ENCODE measurements around the gene TYRP1. TPM values are rescaled to one million over a fixed set of nuclear protein-coding genes. Genes with fewer than 3 reads are reported as not detected.

The TYRP1 gene
- total RNA-seq, 2 donors from 2014 or later, result not detected

DNA sequence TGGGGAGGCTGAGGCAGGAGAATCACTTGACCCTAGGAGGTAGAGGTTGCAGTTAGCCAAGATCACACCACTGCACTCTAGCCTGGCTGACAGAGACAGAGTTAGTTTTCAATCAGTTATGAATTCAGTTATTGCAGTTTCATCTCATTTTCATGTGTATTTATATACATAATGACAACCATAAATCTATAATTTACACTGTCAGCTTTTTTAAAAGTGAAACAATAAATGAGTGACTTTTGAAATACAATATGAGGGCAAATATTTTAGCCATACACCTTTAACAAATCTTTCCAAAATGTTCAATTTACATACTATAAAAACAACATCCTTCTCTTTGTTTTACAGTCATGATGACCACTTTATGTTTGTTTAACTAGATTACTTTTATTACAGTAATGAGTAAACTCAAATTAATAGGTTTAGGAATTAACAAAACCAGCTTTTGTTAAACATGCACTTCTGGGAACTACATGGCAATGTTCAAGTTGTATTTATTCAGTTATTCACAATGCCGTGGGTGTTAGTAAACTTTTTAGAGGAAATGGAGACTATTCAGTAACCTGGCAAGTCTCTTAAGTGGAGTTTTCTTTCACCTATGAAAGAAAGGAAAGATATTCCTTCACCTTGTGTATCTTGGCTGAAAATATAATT is 12.7 kb downstream of the TYRP1 start:
- H3K9me3 ChIP-seq, result no peaks in the 10 kb centered on the region
- TF ChIP-seq, protein P1, sequence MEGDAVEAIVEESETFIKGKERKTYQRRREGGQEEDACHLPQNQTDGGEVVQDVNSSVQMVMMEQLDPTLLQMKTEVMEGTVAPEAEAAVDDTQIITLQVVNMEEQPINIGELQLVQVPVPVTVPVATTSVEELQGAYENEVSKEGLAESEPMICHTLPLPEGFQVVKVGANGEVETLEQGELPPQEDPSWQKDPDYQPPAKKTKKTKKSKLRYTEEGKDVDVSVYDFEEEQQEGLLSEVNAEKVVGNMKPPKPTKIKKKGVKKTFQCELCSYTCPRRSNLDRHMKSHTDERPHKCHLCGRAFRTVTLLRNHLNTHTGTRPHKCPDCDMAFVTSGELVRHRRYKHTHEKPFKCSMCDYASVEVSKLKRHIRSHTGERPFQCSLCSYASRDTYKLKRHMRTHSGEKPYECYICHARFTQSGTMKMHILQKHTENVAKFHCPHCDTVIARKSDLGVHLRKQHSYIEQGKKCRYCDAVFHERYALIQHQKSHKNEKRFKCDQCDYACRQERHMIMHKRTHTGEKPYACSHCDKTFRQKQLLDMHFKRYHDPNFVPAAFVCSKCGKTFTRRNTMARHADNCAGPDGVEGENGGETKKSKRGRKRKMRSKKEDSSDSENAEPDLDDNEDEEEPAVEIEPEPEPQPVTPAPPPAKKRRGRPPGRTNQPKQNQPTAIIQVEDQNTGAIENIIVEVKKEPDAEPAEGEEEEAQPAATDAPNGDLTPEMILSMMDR (IDR thresholded peaks at IDR 0.05), result no peak
- TF ChIP-seq POLR2A (IDR thresholded peaks at IDR 0.05), result no peak
- no peaks in the 10 kb centered on the region for H3K27me3 ChIP-seq
- no peak overlapping the region for H3K4me3 ChIP-seq
- no peaks in the 10 kb centered on the region for H3K4me1 ChIP-seq
- no peak for ATAC-seq
- no peak for DNase-seq
- peak overlapping the region in 1 of 4 donors; percentile 16 for H3K27ac ChIP-seq
- WGBS, 2 donors, result 5 to 20% methylated on average over 1 of the region's 1 CpG
- intact Hi-C loops (cut with DNase I), result no loop called here
- no peaks in the 10 kb centered on the region for H3K36me3 ChIP-seq (replicated peaks in 1 of 2; ENCODE audit: insufficient read depth in 1 of 2, low read depth in 2 of 2)

DNA sequence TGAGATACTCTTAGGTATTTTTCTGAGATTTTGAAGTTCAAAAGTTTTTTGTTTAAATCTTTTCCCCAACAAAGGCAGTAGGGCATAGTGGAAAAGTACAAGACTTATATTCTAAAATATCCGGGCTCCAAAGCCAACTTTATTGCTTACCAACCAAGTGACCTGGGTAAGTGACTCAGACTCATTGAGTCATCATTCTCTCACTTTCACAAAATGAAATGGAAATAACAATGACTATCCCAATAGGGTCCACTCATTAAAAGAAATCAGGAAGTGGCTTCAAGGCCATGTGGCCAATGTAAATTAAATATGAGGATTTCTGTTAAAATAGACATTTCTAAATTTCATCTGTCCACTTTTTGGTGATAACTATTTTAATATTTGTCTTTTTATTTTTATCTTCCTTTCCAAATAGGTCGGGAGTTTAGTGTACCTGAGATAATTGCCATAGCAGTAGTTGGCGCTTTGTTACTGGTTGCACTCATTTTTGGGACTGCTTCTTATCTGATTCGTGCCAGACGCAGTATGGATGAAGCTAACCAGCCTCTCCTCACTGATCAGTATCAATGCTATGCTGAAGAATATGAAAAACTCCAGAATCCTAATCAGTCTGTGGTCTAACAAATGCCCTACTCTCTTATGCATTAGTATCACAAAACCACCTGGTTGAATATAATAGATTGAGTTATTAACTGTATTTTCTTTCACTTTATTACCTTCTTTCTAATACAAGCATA is 15.5 kb downstream of the TYRP1 start:
- no peaks in the 10 kb centered on the region for H3K36me3 ChIP-seq (replicated peaks in 1 of 2; ENCODE audit: insufficient read depth in 1 of 2, low read depth in 2 of 2)
- no peak overlapping the region for H3K4me3 ChIP-seq
- no peaks in the 10 kb centered on the region for H3K27me3 ChIP-seq
- no peaks in the 10 kb centered on the region for H3K4me1 ChIP-seq
- WGBS, 2 donors, result 79 to 86% methylated on average over 5 of the region's 5 CpGs
- no peaks in the 10 kb centered on the region for H3K9me3 ChIP-seq
- no peak overlapping the region for H3K27ac ChIP-seq
- ATAC-seq (no peak), DNase-seq (no peak)
- intact Hi-C loops (cut with DNase I), result no loop called here
- TF ChIP-seq POLR2A (IDR thresholded peaks at IDR 0.05), result no peak
- TF ChIP-seq, protein P1 (IDR thresholded peaks at IDR 0.05), result no peak

DNA sequence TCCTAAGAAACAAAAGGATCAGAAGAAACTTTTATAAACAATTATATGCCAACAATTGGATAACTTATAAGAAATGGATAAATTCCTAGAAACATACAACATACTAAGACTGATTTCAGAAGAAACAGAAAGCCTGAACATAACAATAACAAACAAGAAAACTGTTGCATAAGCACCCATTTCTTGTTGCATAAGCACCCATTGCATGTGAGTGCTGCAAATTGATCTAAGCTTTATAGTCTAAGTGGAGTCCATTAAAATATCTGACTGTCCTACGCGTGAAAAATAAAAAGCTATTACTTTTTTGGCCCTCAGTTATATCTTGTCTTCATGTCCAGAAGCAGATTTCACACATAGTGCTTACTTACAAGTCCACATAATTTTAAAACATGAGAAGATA is 19.3 kb downstream of the TYRP1 start:
- ATAC-seq, result no peak
- intact Hi-C loops (cut with DNase I), result loop anchor here (10.0 kb wide), 1 partner anchor 372 kb away; no protein-coding TSS in a partner anchor
- no peak for DNase-seq
- Histone ChIP-seq H3K27me3 (no peaks in the 10 kb centered on the region), H3K4me3 (no peak overlapping the region), H3K27ac (no peak overlapping the region), H3K4me1 (no peaks in the 10 kb centered on the region), H3K9me3 (no peaks in the 10 kb centered on the region), H3K36me3 (replicated peaks in 1 of 2; ENCODE audit: insufficient read depth in 1 of 2, low read depth in 2 of 2) (no peaks in the 10 kb centered on the region)
- TF ChIP-seq, protein P1 (IDR thresholded peaks at IDR 0.05), result no peak
- no peak for TF ChIP-seq POLR2A (IDR thresholded peaks at IDR 0.05)
- 86 to 87% methylated on average over 2 of the region's 2 CpGs for WGBS, 2 donors

DNA sequence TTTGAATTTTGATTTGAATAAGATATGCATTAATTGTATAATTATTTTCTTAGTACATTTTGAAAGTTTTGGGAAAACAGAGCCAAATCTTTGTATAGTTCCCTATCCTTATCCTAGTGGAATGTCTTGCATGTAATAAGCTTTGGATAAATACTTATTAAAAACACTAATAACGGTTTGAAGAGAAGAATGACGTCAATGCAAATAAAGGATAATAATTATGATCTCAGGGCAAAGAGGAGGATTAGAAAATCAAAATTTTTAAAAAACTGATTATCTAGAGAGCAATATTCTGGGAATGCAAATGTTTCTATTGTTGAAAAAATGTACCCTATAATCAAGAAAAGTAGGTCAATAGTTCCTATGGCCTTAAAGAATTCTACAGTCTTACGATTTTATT is 22.1 kb downstream of the TYRP1 start:
- no peaks in the 10 kb centered on the region for H3K36me3 ChIP-seq (replicated peaks in 1 of 2; ENCODE audit: insufficient read depth in 1 of 2, low read depth in 2 of 2)
- ATAC-seq, result no peak
- H3K27me3 ChIP-seq, result no peaks in the 10 kb centered on the region
- H3K4me1 ChIP-seq, result no peaks in the 10 kb centered on the region
- TF ChIP-seq, protein P1 (IDR thresholded peaks at IDR 0.05), result no peak
- no peak for TF ChIP-seq POLR2A (IDR thresholded peaks at IDR 0.05)
- intact Hi-C loops (cut with DNase I), result loop anchor here (10.0 kb wide), 1 partner anchor 370 kb away; no protein-coding TSS in a partner anchor
- 64 to 67% methylated on average over 3 of the region's 3 CpGs for WGBS, 2 donors
- no peak overlapping the region for H3K4me3 ChIP-seq
- DNase-seq, result no peak
- no peak overlapping the region for H3K27ac ChIP-seq
- no peaks in the 10 kb centered on the region for H3K9me3 ChIP-seq

Measured in body of pancreas (tissue), 4 donors.